SW480 (cell line): Measurements from ENCODE around the gene DCAF8L1.
A peak's percentile ranks its signal among the peaks of the same experiment; 100 is the strongest.
"Not testable (repeated sequence)": the region's sequence is repeated elsewhere in the genome, so short reads cannot be mapped to it uniquely, and the experiment has no call there.

Experiments used
- DNase-seq: peaks from one replicate; pipeline ENCODE4 v3.0.0-alpha.2; 2016; ENCODE audit warnings: low spot score

The DCAF8L1 gene

DNA sequence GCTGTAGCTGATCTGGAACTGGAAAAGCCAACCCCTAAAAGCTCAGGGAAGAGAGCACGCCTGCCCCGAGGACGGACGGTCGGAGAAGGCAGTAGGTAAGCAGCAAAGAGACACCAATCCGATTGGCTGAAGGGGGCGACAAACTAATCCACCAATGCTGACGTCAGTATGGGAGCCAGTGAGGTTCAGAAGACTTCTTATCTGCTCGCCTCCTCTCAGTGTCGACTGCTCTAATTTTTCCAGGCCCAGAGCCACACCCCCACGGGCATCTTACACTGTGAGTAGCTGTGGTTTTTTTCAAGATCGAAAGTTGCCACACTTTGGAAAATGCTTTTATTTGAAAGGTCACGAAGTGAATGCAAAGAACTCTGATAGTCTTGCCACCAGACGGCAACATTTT is at the start of gene DCAF8L1:
TSS of gene DCAF8L1 (minus strand) at position 101 of the 400 bp plus-strand sequence. CDS start 115 bp downstream, outside the sequence.
- DNase-seq, result no peak

- DNase-seq, result no peak
Observed at GRCh38 chrX:28022371-28022770, 41.1 kb upstream of the DCAF8L1 start.

DNA sequence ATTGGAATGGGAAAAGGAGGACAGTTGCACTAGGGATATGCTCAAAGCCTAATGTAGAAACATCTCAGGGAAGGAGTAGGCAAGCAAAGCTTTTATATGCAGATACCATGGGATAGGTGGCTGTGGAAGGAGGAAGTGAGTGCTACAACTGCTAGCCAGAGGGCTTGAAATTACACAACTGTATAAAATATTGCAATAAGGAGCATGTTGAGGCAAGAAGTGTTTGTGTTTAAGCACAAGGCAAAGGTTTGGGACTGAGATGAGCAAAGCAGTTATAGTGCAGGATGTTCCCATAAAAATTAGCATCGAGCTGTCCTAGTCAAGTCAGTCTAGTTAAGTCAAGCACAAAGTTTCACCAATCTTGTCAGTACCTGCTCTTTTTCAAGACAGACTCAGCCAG is 35.6 kb upstream of the DCAF8L1 start:
- DNase-seq, result no peak

- no peak for DNase-seq
Observed at GRCh38 chrX:28015993-28016392, 34.7 kb upstream of the DCAF8L1 start.

GRCh38 chrX:28010875-28011274 is 29.6 kb upstream of the DCAF8L1 start:
- DNase-seq, result no peak

DNA sequence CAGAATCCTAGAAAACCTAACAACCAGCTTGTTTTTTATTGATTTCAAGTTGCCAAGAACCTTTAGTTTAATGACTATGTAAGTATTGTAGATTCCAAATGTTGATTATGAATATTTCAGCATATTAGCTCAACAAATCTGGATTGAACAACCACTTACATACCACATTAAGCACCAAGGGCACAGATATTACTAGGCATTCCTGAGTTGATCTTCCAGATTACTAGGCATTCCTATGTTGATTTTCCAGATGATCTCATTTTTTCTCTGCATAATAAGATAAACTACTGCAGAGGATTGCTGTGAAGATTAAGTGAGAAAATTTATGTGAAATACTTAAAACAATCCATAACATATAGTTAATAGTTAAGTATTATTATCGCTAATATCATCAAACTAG is 17.4 kb upstream of the DCAF8L1 start:
- DNase-seq, result no peak

- no peak for DNase-seq
Observed at GRCh38 chrX:27997622-27998021, 16.4 kb upstream of the DCAF8L1 start.

GRCh38 chrX:27996132-27996531 is 14.9 kb upstream of the DCAF8L1 start:
- no peak for DNase-seq

DNA sequence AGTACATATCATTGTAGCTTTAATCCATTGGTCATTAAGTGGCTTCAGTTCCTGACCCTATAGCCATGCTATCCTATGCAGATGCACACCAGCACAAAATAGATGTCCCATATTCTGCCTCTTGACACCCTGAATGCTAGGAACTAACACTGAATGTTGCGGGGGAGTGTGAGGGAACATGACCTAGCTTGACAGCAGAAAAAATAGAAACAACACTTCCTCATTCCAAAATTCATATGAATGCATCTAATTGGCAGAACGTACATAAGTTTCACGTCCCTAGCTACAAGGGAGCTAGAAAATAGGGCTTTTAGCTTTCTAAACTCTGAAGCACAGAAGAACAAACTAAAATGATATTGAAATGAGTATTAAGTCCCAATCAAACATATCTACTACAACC is 14.4 kb upstream of the DCAF8L1 start:
- no peak for DNase-seq

DNA sequence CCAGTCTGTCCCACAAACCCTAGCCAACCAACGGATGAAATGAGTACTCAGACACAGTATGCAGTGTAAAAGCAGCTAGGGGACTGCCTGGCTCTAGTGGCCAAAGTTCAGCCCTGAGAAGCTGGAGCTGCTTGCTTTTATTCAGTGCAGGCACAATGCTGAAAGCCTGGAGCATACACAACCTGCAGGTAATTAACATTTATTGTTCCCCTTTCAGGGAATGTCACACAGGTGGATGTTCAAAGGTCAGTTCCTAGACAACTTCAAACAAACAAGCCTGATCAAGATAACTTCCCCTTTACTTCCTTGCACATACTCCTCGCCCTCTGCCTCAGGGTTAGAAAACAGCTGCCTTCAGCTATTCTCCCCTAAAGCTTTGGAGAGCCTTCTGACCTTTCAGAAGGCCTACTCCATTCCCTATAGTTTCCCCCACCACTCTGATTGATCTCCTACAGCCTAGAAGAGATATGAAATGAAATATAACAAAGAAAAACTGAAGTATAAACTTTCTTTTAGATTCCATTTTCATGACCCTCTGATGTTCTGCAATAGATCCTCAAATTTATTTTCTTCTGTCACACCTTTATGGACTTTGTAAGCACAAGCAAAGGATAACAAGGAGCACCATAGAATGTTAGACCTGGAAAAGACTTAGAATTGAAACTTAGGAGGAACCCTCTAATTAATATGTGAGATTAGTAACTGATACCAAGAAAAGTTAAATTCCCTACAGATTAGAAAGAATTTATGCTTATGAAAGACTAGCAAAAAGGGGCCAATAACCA is 6.8 kb upstream of the DCAF8L1 start:
- DNase-seq, result peak; percentile 63

- DNase-seq, result not testable (repeated sequence)
Observed at GRCh38 chrX:27976934-27977333, 4.3 kb downstream of the DCAF8L1 start.

- DNase-seq, result no peak
Observed at GRCh38 chrX:27976284-27976683, 5.0 kb downstream of the DCAF8L1 start.

DNA sequence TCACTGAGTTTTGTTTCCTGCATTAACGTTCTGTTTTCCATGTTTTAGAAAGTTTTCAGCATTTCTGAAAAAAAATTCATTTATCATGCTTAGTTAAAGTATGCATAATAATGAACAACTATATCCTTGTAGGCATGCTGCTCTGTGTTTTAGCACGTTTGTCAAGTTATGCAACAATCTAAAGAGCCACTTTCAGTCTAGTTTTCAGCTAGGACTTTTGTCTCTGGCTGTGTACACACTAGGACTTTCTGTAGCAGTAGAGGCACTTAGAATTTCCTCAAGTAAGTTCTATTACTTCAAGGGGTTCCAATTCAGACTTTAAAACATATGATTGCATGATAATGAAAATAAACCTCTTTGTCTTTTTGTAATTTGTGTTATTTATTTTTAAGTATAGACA is 12.4 kb downstream of the DCAF8L1 start:
- no peak for DNase-seq

GRCh38 chrX:27968352-27968751 is 12.9 kb downstream of the DCAF8L1 start:
- DNase-seq, result no peak

GRCh38 chrX:27966955-27967354 is 14.3 kb downstream of the DCAF8L1 start:
- no peak for DNase-seq

- no peak for DNase-seq
Observed at GRCh38 chrX:27966492-27966891, 14.8 kb downstream of the DCAF8L1 start.

DNA sequence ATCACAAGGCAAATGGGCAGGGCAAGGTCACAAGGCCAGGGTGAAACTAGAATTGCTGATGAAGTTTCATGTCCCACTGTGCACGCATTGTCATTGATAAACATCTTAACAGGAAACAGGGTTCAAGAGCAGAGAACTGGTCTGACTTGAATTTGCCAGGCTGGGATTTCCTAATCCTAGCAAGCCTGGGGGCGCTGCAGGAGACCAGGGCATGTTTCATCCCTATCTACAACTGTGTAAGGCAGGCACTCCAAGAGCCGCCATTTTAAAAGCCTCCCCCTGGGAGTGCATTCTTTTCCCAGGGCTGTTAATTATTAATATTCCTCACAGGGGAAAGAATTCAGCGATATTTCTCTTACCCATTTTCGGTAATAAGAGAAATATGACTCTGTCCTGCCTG is 15.9 kb downstream of the DCAF8L1 start:
- not testable (repeated sequence) for DNase-seq

- peak; percentile 12 for DNase-seq
Observed at GRCh38 chrX:27964432-27964831, 16.8 kb downstream of the DCAF8L1 start.

DNA sequence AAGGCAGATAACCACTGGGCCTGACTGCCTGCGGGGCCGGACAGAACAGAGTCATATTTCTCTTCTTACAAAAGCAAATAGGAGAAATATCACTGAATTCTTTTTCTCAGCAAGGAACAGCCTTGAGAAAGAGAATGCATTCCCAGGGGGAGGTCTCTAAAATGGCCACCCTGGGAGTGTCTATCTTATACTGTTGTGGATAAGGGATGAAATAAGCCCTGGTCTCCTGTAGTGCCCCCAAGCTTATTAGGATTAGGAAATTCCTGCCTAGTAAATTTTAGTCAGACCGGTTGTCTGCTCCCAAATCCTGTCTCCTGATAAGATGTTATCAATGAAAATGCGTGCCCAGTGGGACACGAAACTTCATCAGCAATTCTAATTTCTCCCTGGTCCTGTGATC is 20.8 kb downstream of the DCAF8L1 start:
- DNase-seq, result not testable (repeated sequence)

DNA sequence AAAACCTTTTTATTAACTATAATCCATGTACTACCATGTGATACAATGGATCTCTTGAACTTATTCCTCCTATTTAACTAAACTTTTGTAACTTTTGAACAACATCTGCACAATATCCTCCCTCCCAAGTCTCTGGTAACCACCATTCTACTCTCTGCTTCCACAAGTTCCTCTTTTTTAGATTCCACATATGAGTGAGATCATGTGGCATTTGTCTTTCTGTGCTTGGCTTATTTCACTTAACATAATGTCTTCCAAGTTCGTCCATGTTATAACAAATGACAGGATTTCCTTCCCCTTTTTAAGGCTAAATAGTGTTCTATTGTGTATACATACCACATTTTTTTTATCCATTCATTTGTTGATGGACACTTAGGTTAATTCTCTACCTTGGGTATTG is 28.1 kb downstream of the DCAF8L1 start:
- DNase-seq, result no peak

DNA sequence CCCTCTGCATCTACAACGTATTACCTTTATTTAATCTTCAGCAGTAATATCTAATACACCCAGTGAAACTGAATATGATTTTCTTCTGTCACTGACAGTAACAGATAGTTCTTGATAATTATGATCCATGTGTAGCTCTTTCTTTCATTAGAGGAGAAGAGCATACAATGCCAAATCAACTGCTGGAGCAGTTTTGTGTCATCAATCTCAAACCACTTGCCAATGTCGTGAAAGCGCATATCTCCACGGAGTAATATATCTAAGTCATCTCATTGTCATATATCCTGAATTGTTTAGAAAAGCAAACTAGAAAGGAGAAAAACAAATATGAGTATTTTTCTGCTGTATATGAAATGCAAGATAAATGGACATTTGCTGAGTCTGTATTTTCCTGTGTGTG is 47.9 kb downstream of the DCAF8L1 start:
- DNase-seq, result no peak
